Activated naive CD4-positive, alpha-beta T cell treated with anti-CD3 and anti-CD28 coated beads, Interleukin-2, amount 50 U/mL, for 72 hours (primary cell): ENCODE measurements around the gene POU5F2. TPM values are rescaled to one million over a fixed set of nuclear protein-coding genes. Genes with fewer than 3 reads are reported as not detected.
A peak's percentile ranks its signal among the peaks of the same experiment; 100 is the strongest.

Experiments
- ATAC-seq, 2 donors: fragments of 150-1000 bp; cut with Tn5 transposase; 2 replicates each; pipeline ENCODE4 v1.10.0; 2021; ENCODE audit warnings: mild to moderate bottlenecking in 2 of 2, moderate library complexity in 2 of 2
- DNase-seq, 2 donors: peaks; one replicate each; pipeline ENCODE4 v3.0.0; 2021 to 2022; ENCODE audit warnings: low spot score in 2 of 2
- H3K27ac Mint-ChIP-seq, 2 donors: one replicate each; pipeline ENCODE4 v1.8.0; 2022; ENCODE audit warnings: mild to moderate bottlenecking in 2 of 2, mixed read lengths in 2 of 2
- H3K36me3 Mint-ChIP-seq, 2 donors: one replicate each; pipeline ENCODE4 v1.8.0; 2022; ENCODE audit warnings: mixed read lengths in 2 of 2
- H3K9me3 Mint-ChIP-seq, 2 donors: one replicate each; pipeline ENCODE4 v1.8.0; 2022; ENCODE audit warnings: mixed read lengths in 2 of 2
- total RNA-seq, 2 donors: library from RNA; stranded (reverse); gene quantifications; one replicate each; pipeline ENCODE4 v1.2.3, GENCODE V29; 2022

Gene POU5F2
- total RNA-seq, 2 donors from 2014 or later = 0.75 to 1.2 TPM

DNA sequence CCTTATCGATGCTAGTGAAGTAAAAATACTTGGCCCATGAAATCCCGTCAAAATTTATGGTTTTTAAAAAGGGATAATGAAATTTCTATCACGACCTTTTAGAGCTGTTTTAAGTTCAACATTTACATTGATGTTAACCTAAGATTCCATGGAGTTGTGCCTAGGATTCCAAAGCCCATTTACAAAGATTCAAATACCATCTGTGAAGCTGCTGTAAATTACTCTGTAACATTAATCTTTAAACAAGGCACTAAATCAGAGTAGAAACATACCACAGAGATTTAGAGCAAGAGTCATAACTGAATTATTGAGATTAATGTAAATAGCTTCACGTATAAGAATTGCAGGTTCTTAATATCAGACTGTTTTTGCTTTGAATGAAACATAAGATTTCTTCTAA, 17.7 kb downstream of the POU5F2 start:
- ATAC-seq (no peak), DNase-seq (no peak)
- Mint-ChIP-seq H3K36me3 (no peaks in the 10 kb centered on the region), H3K27ac (no peak overlapping the region), H3K9me3 (no peaks in the 10 kb centered on the region)

GRCh38 chr5:93723005-93723404, 18.4 kb downstream of the POU5F2 start:
- DNase-seq = no peak
- no peak overlapping the region for H3K27ac Mint-ChIP-seq
- no peak for ATAC-seq
- H3K36me3 Mint-ChIP-seq = no peaks in the 10 kb centered on the region
- no peaks in the 10 kb centered on the region for H3K9me3 Mint-ChIP-seq

- no peak overlapping the region for H3K27ac Mint-ChIP-seq
- no peaks in the 10 kb centered on the region for H3K9me3 Mint-ChIP-seq
- DNase-seq = no peak
- no peaks in the 10 kb centered on the region for H3K36me3 Mint-ChIP-seq
- ATAC-seq = no peak
Measured at GRCh38 chr5:93722588-93722987, 18.8 kb downstream of the POU5F2 start.

- Mint-ChIP-seq H3K36me3 (no peaks in the 10 kb centered on the region), H3K9me3 (no peaks in the 10 kb centered on the region), H3K27ac (no peak overlapping the region)
- DNase-seq (no peak), ATAC-seq (no peak)
Measured at GRCh38 chr5:93721511-93721910, 19.9 kb downstream of the POU5F2 start.

GRCh38 chr5:93721071-93721470, 20.3 kb downstream of the POU5F2 start:
- no peaks in the 10 kb centered on the region for H3K36me3 Mint-ChIP-seq
- H3K9me3 Mint-ChIP-seq = no peaks in the 10 kb centered on the region
- peak overlapping the region in 1 of 2 donors; percentile 79 for H3K27ac Mint-ChIP-seq
- peak; percentile 46 to 98 for ATAC-seq
- DNase-seq = peak in 1 of 2 donors; percentile 13

- Mint-ChIP-seq H3K36me3 (no peaks in the 10 kb centered on the region), H3K27ac (no peak overlapping the region), H3K9me3 (no peaks in the 10 kb centered on the region)
- no peak for ATAC-seq
- no peak for DNase-seq
Measured at GRCh38 chr5:93717162-93717561, 24.2 kb downstream of the POU5F2 start.

DNA sequence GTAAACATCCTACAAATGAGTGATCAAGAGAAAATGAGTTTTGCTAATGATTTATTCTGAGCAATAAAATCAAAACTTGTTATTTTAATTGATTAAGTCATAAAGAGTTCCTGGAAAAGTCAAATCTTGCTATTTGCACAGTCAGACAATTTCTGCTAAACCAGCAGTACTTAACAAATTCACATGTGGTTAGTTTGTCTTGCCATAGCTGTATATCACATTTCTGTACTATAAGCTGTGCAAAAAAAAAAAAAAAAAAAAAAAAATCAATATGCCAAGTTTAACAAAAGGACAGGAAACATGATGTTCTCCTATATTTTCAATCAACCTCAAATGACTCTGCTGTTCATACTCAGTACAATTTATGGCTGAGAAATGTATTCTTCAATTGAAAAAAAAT, 24.9 kb downstream of the POU5F2 start:
- DNase-seq = no peak

DNA sequence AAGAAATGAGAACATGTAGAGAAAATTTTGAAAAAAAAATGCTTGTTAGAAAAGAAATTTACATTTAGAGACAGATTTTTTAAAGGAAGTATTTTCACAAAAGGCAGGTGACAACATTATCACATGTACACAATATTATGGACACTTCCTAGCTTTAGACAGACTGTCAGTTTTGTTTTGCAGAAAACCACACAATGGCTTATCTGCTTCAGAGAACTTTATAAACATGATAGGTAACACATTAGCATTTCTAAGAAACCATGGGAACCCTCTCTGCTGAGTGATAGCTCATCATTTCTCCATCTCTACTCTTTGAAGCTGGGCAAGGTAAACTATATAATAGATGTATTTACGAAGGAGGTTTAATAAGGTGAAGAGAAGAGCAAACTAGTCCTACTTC, 25.6 kb downstream of the POU5F2 start:
- H3K9me3 Mint-ChIP-seq = no peaks in the 10 kb centered on the region
- DNase-seq (no peak), ATAC-seq (no peak)
- no peaks in the 10 kb centered on the region for H3K36me3 Mint-ChIP-seq
- H3K27ac Mint-ChIP-seq = no peak overlapping the region

More for the DNA sequence above, 24.9 kb downstream of the POU5F2 start:
- Mint-ChIP-seq H3K27ac (no peak overlapping the region), H3K9me3 (no peaks in the 10 kb centered on the region), H3K36me3 (no peaks in the 10 kb centered on the region)
- ATAC-seq = no peak

- H3K36me3 Mint-ChIP-seq = no peaks in the 10 kb centered on the region
- DNase-seq (no peak), ATAC-seq (no peak)
Measured at GRCh38 chr5:93715327-93715726, 26.1 kb downstream of the POU5F2 start.

DNA sequence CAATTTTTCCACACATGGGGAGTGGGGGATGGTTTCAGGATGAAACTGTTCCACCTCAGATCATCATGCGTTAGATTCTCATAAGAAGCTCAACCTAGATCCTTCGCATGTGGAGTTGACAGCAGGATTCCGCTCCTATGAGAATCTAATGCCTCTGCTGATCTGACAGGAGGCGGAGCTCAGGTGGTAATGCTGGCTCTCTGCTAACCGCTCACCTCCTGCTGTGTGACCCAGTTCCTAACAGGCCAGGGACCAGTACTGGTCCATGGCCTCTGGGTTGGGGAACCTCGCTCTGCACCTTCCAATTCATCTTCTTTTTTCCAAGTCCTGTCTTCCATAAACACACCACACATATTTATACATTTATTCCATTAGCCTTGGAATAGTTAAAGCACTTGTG, 33.0 kb downstream of the POU5F2 start:
- ATAC-seq = no peak
- Mint-ChIP-seq H3K36me3 (peaks cover 0 to 4% of the 10 kb centered on the region in 2 donors), H3K9me3 (no peaks in the 10 kb centered on the region), H3K27ac (no peak overlapping the region)
- no peak for DNase-seq

More at GRCh38 chr5:93715327-93715726, 26.1 kb downstream of the POU5F2 start:
- H3K27ac Mint-ChIP-seq = no peak overlapping the region
- no peaks in the 10 kb centered on the region for H3K9me3 Mint-ChIP-seq

- H3K9me3 Mint-ChIP-seq = no peaks in the 10 kb centered on the region
- no peak overlapping the region for H3K27ac Mint-ChIP-seq
- no peak for ATAC-seq
- peaks cover 0 to 4% of the 10 kb centered on the region in 2 donors for H3K36me3 Mint-ChIP-seq
- DNase-seq = no peak
Measured at GRCh38 chr5:93705896-93706295, 35.5 kb downstream of the POU5F2 start.

DNA sequence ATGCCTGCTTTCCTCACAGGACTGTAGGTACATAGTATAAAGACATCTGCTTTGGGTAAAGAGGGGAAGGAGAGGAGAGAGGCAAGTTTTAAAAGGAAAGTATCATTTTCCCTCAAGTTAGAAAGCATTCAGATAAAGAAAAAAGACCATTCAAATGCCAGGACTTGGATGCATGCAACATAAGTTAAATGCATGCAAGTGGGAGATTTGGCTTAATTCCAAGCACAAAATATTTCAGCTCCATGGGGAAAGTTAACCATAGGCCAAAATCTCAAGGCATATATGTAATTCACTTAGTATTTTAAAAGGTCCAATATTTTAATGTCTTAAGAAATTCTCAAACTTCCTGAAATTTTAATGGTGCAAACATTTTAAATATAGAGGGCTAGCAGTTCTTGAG, 36.4 kb downstream of the POU5F2 start:
- ATAC-seq (no peak), DNase-seq (no peak)
- Mint-ChIP-seq H3K27ac (no peak overlapping the region), H3K36me3 (peaks cover 0 to 4% of the 10 kb centered on the region in 2 donors), H3K9me3 (no peaks in the 10 kb centered on the region)

- DNase-seq (no peak), ATAC-seq (no peak)
- Mint-ChIP-seq H3K36me3 (peaks cover 27 to 49% of the 10 kb centered on the region in 2 donors), H3K9me3 (peaks cover 29 to 45% of the 10 kb centered on the region in 2 donors), H3K27ac (no peak overlapping the region)
Measured at GRCh38 chr5:93691997-93692396, 49.4 kb downstream of the POU5F2 start.

Other genes with a start within 250 kb of the POU5F2 start
- not detected for gene NR2F1-AS1, start 160.4 kb downstream of the POU5F2 start, total RNA-seq
- gene NR2F1, start 158.4 kb downstream of the POU5F2 start, total RNA-seq = not detected